K562 (cell line): ENCODE data around the gene NMRAL1. TPM values are rescaled to one million over a fixed set of nuclear protein-coding genes. Genes with fewer than 3 reads are reported as not detected.

Source experiments
- C11orf30 ChIP-seq: fragments of 450-650 bp; IDR thresholded peaks from 2 replicates; pipeline ENCODE4 v1.6.1; 2016; ENCODE audit warnings: low read depth, mild to moderate bottlenecking
- E2F3 ChIP-seq: fragments of 250-450 bp; sonication (Bioruptor Pico); IDR thresholded peaks from 2 replicates; pipeline ENCODE4 v1.4.0; 2020; ENCODE audit warnings: mild to moderate bottlenecking
- EHMT2 ChIP-seq: fragments of 450-650 bp; IDR thresholded peaks from 2 replicates; pipeline ENCODE4 v1.6.1; 2018; ENCODE audit warnings: antibody characterized with exemption
- FOXP4 ChIP-seq: sonication (generic); formaldehyde crosslinking; IDR thresholded peaks from 2 replicates; pipeline ENCODE4 v1.8.0; 2022; ENCODE audit warnings: mild to moderate bottlenecking, missing genetic modification reagents, borderline replicate concordance
- JUND ChIP-seq, 2 experiments: IDR thresholded peaks; 2 replicates in 1 of 2; 3 replicates in 1 of 2; pipeline ENCODE4 v1.6.1; 2011; ENCODE audit warnings: borderline replicate concordance in 2 of 2, low read depth in 2 of 2, low read length in 2 of 2, improper control_type of control experiment in 1 of 2, missing biosample characterization in 1 of 2, missing genetic modification characterization in 1 of 2, missing genetic modification reagents in 1 of 2
- MITF ChIP-seq: IDR thresholded peaks from 2 replicates; pipeline ENCODE4 v1.6.1; 2014; ENCODE audit warnings: antibody characterized with exemption
- NELFE ChIP-seq: IDR thresholded peaks from 2 replicates; pipeline ENCODE4 v1.6.1; 2011; ENCODE audit warnings: mild to moderate bottlenecking; ENCODE audit not compliant: insufficient read depth, insufficient read length
- SMAD1 ChIP-seq: fragments of 150-350 bp; IDR thresholded peaks from 2 replicates; pipeline ENCODE4 v1.6.1; 2014; ENCODE audit warnings: low read length, low read depth; ENCODE audit not compliant: partially characterized antibody
- SPI1 ChIP-seq: IDR thresholded peaks from 2 replicates; pipeline ENCODE4 v1.6.1; 2011; ENCODE audit warnings: low read depth, low read length, control low read depth, borderline replicate concordance
- SRSF7 ChIP-seq: fragments of 200-400 bp; formaldehyde crosslinking; optimal IDR thresholded peaks from 2 replicates; pipeline ENCODE3; 2017; ENCODE audit warnings: mild to moderate bottlenecking, low read depth, low read length
- STAT5B ChIP-seq: fragments of 250-450 bp; sonication (Bioruptor Pico); IDR thresholded peaks from 2 replicates; pipeline ENCODE4 v1.8.0; 2021; ENCODE audit warnings: mild to moderate bottlenecking, inconsistent platforms
- STAT6 ChIP-seq: sonication (generic); formaldehyde crosslinking; IDR thresholded peaks from 2 replicates; pipeline ENCODE4 v1.8.1; 2023; ENCODE audit warnings: mild to moderate bottlenecking, missing genetic modification reagents
- TSHZ1 ChIP-seq: fragments of 250-450 bp; sonication (Bioruptor Pico); IDR thresholded peaks from 2 replicates; pipeline ENCODE4 v1.4.0; 2020; ENCODE audit warnings: mild to moderate bottlenecking, moderate library complexity
- ZFP36 ChIP-seq: fragments of 150-350 bp; IDR thresholded peaks from 2 replicates; pipeline ENCODE4 v1.6.1; 2018; ENCODE audit warnings: low read length, low read depth; ENCODE audit not compliant: partially characterized antibody
- ZZZ3 ChIP-seq: fragments of 450-650 bp; IDR thresholded peaks from 2 replicates; pipeline ENCODE4 v1.6.1; 2016; ENCODE audit warnings: antibody characterized with exemption, mild to moderate bottlenecking, moderate library complexity
- polyA plus RNA-seq, 8 experiments: library from polyadenylated mRNA; depleted of rRNA in 4 of 8; stranded (reverse) in 5 of 8; unstranded in 3 of 8; fragments of >200 nt; fragmentation: Nextera tagmentation in 2 of 8; fragmentation: Illumina TruSeq in 1 of 8; extraction: Ambion mirVana in 2 of 8; extraction: Trizol in 1 of 8; gene quantifications; 2 replicates each; pipeline versions ENCODE4 v1.2.1 to v1.2.3, GENCODE V29; 2011 to 2014; ENCODE audit warnings: inconsistent platforms in 1 of 8, missing spikeins in 1 of 8
- total RNA-seq, 7 experiments: library from RNA; depleted of rRNA in 6 of 7; stranded (reverse); fragments of >200 nt in 6 of 7; fragmentation: Illumina TruSeq in 2 of 7; extraction: Trizol in 2 of 7; gene quantifications; 2 replicates each; pipeline versions ENCODE4 v1.2.1 to v1.2.3, GENCODE V29; 2011 to 2021; ENCODE audit warnings: low replicate concordance in 1 of 7

Gene NMRAL1
- total and polyA plus RNA-seq, 9 of the 15 experiments (the other 6 are each of a cell fraction or from before 2014, with no cell fraction given), result 6.3 to 116 (median 63.2) TPM

GRCh38 chr16:4475880-4476788 lies 1.7 kb upstream of the NMRAL1 start, which contains the start of gene HMOX2 (continued):
- TF ChIP-seq FOXP4 (CRISPR knock-in tag) (no peak), NELFE (no peak), TSHZ1 (CRISPR knock-in tag) (no peak), E2F3 (no peak), JUND (IDR thresholded peaks at IDR 0.05; ENCODE audit: borderline replicate concordance, low read depth, low read length) (peak; percentile 67), JUND (tag; IDR thresholded peaks at IDR 0.05; ENCODE audit: borderline replicate concordance, low read depth, low read length) (peak; percentile 28; the same call in 1 of the 3 replicates), EHMT2 (no peak), SPI1 (no peak), ZFP36 (peak; percentile 50), SRSF7 (no peak), C11orf30 (no peak), MITF (no peak), SMAD1 (no peak), STAT5B (CRISPR knock-in tag) (no peak), STAT6 (no peak), ZZZ3 (no peak; the same call in 1 of the 2 replicates)
